ENCODE measurements around the gene PKNOX1. TPM values are rescaled to one million over a fixed set of nuclear protein-coding genes. Genes with fewer than 3 reads are reported as not detected.
A peak's percentile ranks its signal among the peaks of the same experiment; 100 is the strongest.
"Not testable (repeated sequence)": the region's sequence is repeated elsewhere in the genome, so short reads cannot be mapped to it uniquely, and the experiment has no call there.

PKNOX1 gene, protein sequence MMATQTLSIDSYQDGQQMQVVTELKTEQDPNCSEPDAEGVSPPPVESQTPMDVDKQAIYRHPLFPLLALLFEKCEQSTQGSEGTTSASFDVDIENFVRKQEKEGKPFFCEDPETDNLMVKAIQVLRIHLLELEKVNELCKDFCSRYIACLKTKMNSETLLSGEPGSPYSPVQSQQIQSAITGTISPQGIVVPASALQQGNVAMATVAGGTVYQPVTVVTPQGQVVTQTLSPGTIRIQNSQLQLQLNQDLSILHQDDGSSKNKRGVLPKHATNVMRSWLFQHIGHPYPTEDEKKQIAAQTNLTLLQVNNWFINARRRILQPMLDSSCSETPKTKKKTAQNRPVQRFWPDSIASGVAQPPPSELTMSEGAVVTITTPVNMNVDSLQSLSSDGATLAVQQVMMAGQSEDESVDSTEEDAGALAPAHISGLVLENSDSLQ
- total RNA-seq, result 10 to 100 TPM in 3 of 4 donors, 1 to 10 TPM in 1; 7.4 to 28.1 (median 14.1) TPM

DNA sequence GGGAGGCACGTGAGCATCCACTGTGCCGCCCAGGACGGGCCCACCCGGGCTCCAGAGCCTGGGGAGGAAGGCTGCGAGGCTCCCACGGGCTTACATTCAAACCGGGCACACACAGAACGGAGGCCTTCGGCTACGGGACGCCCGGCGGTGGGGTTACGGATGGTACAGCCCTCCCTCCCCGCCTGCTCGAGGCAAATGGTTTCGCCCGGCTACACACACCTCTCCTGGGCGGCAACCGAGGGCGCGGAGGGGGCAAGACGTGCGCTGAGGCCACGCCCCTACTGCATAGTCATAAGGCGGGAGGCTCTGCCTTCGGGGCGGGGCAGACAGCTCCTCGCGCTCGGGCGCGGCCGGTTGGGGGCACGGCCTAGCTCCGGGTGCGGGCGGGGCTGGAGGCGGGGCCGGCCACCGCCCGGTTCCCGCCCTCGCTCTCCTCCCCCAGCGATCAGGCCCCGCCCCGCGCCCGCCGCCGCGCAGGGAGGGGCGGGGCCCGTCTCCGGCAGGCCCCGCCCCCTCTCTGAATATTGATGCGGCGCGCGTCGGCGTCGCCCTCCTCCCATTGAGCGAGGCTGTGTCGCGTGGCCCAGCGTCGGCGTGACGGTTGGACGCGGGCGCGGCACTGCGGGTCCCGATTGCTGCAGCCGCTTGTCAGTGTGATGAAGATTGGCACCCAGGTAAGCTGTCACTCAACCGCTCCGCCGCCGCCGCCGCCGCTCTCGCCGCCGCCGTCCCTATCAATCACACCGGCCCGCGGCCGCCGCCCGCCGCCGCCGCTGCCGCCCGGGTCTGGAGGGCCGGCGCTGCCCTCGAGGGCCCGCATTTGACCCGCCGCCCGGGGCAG is at the start of gene PKNOX1:
Gene PKNOX1 (plus strand): TSS at position 572 of the 841 bp plus-strand sequence. CDS start 29,820 bp downstream, outside the sequence.
- Histone ChIP-seq H3K4me1 (peaks cover 0 to 14% (median 7%) of the 10 kb centered on the region in 4 donors), H3K4me3 (peak within 1 kb of the TSS; percentile 63 to 100 (median 86)), H3K9me3 (no peaks in the 10 kb centered on the region), H3K36me3 (no peaks in the 10 kb centered on the region), H3K27me3 (no peaks in the 10 kb centered on the region), H3K27ac (peak within 1 kb of the TSS; percentile 94 to 100 (median 98))
- DNase-seq, result peak; percentile 99 to 100 (median 99)
- peak; percentile 58 to 74 for TF ChIP-seq POLR2A (IDR thresholded peaks at IDR 0.05)
- TF ChIP-seq, protein P1, sequence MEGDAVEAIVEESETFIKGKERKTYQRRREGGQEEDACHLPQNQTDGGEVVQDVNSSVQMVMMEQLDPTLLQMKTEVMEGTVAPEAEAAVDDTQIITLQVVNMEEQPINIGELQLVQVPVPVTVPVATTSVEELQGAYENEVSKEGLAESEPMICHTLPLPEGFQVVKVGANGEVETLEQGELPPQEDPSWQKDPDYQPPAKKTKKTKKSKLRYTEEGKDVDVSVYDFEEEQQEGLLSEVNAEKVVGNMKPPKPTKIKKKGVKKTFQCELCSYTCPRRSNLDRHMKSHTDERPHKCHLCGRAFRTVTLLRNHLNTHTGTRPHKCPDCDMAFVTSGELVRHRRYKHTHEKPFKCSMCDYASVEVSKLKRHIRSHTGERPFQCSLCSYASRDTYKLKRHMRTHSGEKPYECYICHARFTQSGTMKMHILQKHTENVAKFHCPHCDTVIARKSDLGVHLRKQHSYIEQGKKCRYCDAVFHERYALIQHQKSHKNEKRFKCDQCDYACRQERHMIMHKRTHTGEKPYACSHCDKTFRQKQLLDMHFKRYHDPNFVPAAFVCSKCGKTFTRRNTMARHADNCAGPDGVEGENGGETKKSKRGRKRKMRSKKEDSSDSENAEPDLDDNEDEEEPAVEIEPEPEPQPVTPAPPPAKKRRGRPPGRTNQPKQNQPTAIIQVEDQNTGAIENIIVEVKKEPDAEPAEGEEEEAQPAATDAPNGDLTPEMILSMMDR (IDR thresholded peaks at IDR 0.05), result peak in 4 of 6 experiments; percentile 3 to 59 (median 52)

DNA sequence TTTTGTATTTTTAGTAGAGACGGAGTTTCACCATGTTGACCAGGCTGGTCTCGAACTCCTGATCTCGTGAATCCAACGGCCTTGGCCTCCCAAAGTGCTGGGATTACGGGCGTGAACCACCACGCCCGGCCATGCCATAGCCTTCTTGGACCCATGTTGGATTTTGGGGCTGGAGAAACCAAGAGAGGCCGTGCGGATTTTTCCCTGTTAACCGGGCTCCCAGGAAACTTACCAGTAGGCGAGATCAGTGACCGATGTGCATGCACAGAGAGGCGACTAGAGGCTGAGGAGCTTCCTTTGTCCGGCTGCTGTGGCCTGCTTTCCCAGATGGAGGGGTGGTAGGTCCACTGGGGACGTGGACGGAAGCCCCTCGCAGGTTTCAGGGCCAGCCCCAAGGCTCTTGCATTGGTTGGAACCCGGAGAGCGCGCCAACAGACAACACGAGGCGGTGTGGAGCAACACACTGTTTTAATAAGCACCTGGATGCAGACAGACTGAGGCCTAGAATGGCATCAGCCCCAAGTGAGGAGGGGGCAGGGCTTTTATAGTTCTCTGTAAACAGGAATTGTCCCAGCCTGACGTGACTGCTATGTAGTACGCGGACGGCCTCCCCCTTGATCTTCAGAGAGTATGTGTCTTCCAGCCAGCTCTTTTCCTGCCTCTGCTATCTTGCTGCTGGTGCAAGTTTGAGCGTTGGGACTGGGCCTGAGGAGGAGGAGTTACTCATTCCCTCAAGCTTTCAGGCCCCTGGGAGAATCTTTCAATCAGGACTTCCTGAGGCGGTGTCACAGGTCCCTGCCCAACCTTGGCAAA is 49.0 kb upstream of the PKNOX1 start, which contains the start of gene ERVH48-1:
Gene ERVH48-1 (minus strand): TSS at position 517 of the 813 bp plus-strand sequence. CDS start 6,624 bp downstream, outside the sequence.
- no peak within 1 kb of the TSS for H3K27ac ChIP-seq
- peaks cover 0 to 7% (median 0%) of the 10 kb centered on the region in 4 donors for H3K4me1 ChIP-seq
- TF ChIP-seq, protein P1 (IDR thresholded peaks at IDR 0.05), result no peak
- no peak for TF ChIP-seq POLR2A (IDR thresholded peaks at IDR 0.05)
- no peaks in the 10 kb centered on the region for H3K36me3 ChIP-seq
- no peaks in the 10 kb centered on the region for H3K27me3 ChIP-seq
- H3K4me3 ChIP-seq, result no peak within 1 kb of the TSS
- DNase-seq, result no peak
- H3K9me3 ChIP-seq, result no peaks in the 10 kb centered on the region

DNA sequence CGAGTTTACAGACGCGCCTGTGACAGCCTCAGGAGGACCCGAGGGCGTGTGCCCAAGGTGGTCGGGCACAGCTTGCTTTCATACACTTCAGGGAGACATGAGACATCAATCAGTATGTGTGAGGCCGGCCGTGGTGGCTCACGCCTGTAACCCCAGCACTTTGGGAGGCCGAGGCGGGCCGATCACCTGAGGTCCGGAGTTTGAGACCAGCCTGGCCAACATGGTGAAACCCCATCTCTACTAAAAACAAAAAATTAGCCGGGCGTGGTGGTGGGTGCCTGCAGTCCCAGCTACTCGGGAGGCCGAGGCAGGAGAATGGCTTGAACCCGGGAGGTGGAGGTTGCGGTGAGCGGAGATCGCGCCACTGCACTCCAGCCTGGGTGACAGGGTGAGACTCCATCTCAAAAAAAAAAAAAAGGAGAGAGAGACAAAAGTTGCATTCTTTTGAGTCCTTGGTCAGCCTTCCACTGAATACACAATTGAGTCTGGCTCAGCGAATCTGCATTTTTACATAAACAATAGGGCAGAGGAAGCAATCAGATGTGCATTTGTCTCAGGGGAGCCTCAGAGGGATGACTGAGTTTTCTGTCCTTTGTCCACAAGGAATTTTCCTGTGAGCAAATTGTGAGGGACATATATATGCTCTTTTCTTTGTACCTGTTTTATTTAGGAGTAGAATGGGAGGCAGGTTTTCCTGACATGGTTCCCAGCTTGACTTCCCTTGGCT is 46.7 kb upstream of the PKNOX1 start:
- not testable (repeated sequence) for H3K9me3 ChIP-seq, H3K4me1 ChIP-seq, H3K36me3 ChIP-seq, H3K4me3 ChIP-seq, H3K27me3 ChIP-seq, H3K27ac ChIP-seq, DNase-seq

DNA sequence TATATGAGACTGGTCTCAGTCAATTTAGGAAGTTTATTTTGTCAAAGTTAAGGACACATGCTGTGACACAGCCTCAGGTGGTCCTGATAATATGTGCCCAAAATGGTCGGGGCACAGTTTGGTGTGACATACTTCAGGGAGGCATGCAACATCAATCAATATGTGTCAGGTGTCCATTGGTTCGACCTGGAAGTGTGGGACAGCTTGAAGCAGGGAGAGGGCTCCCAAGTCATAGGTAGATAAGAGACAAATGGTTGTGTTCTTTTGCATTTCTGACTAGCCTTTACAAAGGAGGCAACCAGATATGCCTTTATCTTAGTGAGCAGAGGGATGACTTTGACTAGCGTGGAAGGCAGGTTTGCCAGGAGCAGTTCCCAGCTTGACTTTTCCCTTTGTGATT is 44.4 kb upstream of the PKNOX1 start:
- DNase-seq, result no peak
- Histone ChIP-seq H3K27ac (no peak overlapping the region), H3K9me3 (no peaks in the 10 kb centered on the region), H3K4me3 (no peak overlapping the region), H3K36me3 (no peaks in the 10 kb centered on the region), H3K27me3 (no peaks in the 10 kb centered on the region), H3K4me1 (no peaks in the 10 kb centered on the region)
- TF ChIP-seq, protein P1 (IDR thresholded peaks at IDR 0.05), result no peak
- TF ChIP-seq POLR2A (IDR thresholded peaks at IDR 0.05), result no peak

DNA sequence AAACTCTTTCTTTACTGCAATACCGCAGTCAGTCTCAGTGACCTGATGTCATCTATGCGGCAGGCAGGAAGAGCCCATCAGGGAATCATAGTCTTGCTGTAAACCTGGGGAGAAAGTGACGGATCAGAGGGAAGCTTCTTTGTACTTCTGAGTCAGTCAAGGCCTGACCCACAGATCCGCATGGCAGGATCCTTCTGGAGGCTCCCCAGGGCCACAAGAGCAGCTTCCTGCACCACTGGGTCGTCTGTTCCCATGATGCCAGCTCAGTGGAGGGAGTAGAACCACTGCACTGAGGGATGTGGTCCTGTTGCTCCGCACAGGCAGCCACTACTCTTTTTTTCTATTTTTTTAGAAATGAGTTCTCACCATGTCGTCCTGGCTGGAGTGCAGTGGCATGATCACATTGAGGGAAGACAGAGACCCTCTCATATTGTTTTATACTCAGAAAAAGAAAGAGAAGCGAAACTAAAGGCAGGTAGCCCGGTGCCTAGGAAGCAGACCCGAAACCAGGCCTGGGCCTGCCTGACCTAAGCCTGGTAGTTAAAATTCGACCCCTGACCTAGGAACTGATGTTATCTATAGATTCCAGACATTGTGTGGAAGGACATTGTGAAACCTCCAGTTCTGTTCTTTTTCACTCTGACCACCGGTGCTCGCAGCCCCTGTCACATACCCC is 42.7 kb upstream of the PKNOX1 start:
- H3K9me3 ChIP-seq, result no peaks in the 10 kb centered on the region
- no peak for DNase-seq

DNA sequence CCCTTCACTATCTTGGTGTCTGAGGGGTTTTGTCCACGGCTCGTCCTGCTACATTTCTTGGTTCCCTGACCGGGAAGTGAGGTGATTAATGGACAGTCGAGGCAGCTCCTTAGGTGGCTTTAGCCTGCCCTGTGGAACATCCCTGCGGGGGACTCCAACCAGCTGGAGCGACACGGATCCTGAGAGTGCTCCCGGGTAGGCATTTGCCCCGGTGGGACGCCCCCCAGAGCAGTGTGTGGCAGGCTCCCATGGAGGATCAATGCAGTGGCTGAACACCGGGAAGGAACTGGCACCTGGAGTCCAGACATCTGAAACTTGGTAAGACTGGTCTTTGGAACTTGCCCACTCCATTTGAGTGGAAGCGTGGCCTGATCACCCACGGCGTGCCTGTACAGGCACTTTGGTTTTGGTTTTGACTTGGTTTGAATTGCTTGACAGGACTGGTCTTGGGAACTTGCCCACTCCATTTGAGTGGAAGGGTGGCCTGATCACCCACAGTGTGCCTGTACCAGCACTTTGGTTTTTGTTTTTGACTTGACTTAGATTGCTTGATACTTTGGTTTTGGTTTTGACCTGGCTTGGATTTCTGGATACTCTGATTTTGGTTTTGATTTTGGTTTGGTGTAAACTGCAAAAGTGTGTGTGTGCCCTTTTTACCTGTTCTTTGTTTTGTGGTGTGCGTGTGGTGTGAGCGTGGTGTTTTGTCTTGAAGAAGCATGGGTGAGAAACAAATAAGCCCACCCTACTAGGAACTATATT is 41.8 kb upstream of the PKNOX1 start:
- not testable (repeated sequence) for H3K27ac ChIP-seq, H3K36me3 ChIP-seq, H3K27me3 ChIP-seq, H3K4me1 ChIP-seq, DNase-seq, H3K9me3 ChIP-seq, H3K4me3 ChIP-seq

More for the DNA sequence above, 42.7 kb upstream of the PKNOX1 start:
- H3K36me3 ChIP-seq, result no peaks in the 10 kb centered on the region
- no peak overlapping the region for H3K4me3 ChIP-seq
- TF ChIP-seq, protein P1 (IDR thresholded peaks at IDR 0.05), result no peak
- TF ChIP-seq POLR2A (IDR thresholded peaks at IDR 0.05), result no peak
- H3K27me3 ChIP-seq, result no peaks in the 10 kb centered on the region
- H3K27ac ChIP-seq, result no peak overlapping the region
- H3K4me1 ChIP-seq, result no peaks in the 10 kb centered on the region

DNA sequence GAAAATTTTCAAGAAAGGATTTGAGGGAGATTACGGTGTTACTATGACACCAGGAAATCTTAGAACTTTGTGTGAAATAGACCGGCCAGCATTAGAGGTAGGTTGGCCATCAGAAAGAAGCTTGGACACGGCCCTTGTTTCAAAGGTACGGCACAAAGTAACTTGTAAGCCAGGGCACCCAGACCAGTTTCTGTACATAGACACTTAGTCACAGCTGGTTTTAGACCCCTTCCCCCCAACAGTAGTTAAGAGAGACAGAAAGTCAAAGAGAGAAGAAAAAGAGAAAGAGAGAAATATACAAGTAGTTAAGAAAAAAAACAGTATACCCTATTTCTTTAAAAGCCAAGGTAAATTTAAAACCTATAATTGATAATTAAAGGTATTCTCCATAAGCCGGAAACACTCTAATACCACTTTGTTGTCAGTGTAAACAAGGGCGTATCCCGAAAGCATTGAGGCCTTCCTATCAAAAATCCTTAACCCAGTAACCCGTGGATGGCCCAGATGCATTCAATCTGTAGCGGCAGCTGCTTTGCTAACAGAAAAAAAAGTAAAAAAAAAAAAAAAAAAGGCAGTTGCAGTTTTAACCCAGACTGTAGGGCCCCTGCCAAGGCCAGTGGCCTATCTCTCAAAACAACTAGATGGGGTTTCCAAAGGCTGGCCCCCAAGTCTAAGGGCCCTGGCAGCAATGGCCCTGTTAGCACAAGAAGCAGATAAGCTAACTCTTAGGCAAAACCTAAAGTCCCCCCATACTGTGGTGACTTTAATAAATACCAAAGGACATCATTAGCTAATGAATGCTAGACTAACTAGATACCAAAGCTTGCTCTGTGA is 41.0 kb upstream of the PKNOX1 start:
- not testable (repeated sequence) for H3K27ac ChIP-seq, DNase-seq

More for the DNA sequence above, 41.0 kb upstream of the PKNOX1 start:
- not testable (repeated sequence) for H3K4me1 ChIP-seq, H3K9me3 ChIP-seq, H3K4me3 ChIP-seq, H3K36me3 ChIP-seq, H3K27me3 ChIP-seq

Measured in Peyer's patch (tissue), 4 donors.